HG02588 (cell line): ENCODE data around the gene CABLES1.
"Not testable (repeated sequence)": the region's sequence is repeated elsewhere in the genome, so short reads cannot be mapped to it uniquely, and the experiment has no call there.

Experiments
- ATAC-seq: cut with Tn5 transposase; IDR thresholded peaks from one replicate; pipeline ENCODE4 v1.9.1; 2021; ENCODE audit warnings: mild to moderate bottlenecking, moderate library complexity; ENCODE audit not compliant: unreplicated experiment

The CABLES1 gene

GRCh38 chr18:23281626-23282436 is 146.5 kb downstream of the CABLES1 start:
- no peak for ATAC-seq

- no peak for ATAC-seq
Observed at GRCh38 chr18:23282437-23282781, 147.1 kb downstream of the CABLES1 start.

GRCh38 chr18:23283916-23284430 is 148.7 kb downstream of the CABLES1 start:
- ATAC-seq, result peak; percentile 87

GRCh38 chr18:23284629-23285028 is 149.3 kb downstream of the CABLES1 start:
- no peak for ATAC-seq

- ATAC-seq, result not testable (repeated sequence)
Observed at GRCh38 chr18:23285581-23285980, 150.3 kb downstream of the CABLES1 start.

- ATAC-seq, result no peak
Observed at GRCh38 chr18:23291456-23292205, 156.3 kb downstream of the CABLES1 start.

- ATAC-seq, result no peak
Observed at GRCh38 chr18:23300231-23300805, 165.0 kb downstream of the CABLES1 start.

- ATAC-seq, result no peak
Observed at GRCh38 chr18:23301972-23302371, 166.7 kb downstream of the CABLES1 start.

- ATAC-seq, result no peak
Observed at GRCh38 chr18:23302511-23302850, 167.2 kb downstream of the CABLES1 start.

- ATAC-seq, result no peak
Observed at GRCh38 chr18:23302851-23303527, 167.7 kb downstream of the CABLES1 start.

GRCh38 chr18:23306822-23307221 is 171.5 kb downstream of the CABLES1 start:
- peak; percentile 75 for ATAC-seq

GRCh38 chr18:23307567-23308295 is 172.4 kb downstream of the CABLES1 start:
- no peak for ATAC-seq
